HG02759 (cell line): ENCODE data around the gene FRS2.
A peak's percentile ranks its signal among the peaks of the same experiment; 100 is the strongest.

ENCODE experiments used
- ATAC-seq: cut with Tn5 transposase; IDR thresholded peaks from one replicate; pipeline ENCODE4 v1.9.1; 2021; ENCODE audit warnings: mild to moderate bottlenecking, moderate library complexity; ENCODE audit not compliant: unreplicated experiment

FRS2 gene

GRCh38 chr12:69524331-69524630 lies 54.1 kb downstream of the FRS2 start:
- ATAC-seq = no peak

DNA sequence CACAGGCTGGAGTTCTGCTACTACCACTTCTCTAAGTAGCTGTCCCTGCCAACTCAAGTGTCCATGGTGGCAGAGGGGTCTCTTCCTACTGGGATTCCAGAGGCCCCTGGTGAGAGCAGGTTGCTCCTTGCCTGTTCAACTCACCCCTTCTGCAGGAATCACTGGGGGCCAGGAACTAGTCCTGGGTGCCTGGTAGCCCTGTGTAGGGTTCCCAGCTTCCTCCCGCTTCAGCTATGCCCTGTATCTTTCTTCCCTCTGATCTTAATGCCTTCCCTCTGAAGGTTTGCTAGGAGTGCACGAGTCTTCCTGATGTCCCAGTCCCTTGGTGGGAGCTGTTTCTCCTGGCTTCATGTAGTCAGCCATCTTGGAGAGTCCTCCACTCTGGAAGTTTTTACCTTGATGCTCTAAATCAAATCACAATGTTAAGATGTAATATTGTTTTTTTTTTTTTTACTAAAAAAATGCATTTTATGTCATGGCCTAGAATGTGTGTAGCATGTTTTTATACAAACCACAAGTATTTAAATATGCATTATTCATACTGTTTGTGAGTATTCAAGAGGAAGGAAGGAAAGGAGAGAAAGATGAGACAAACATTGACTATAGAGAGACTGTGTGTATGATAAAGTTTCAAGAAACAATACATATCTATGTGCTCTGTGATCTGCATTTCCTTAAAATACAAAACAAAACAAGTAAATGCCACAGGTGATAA lies 54.7 kb downstream of the FRS2 start:
- ATAC-seq = no peak

- ATAC-seq = no peak
Observed at GRCh38 chr12:69527506-69528272, 57.5 kb downstream of the FRS2 start.

GRCh38 chr12:69529021-69529420 lies 58.8 kb downstream of the FRS2 start:
- no peak for ATAC-seq

DNA sequence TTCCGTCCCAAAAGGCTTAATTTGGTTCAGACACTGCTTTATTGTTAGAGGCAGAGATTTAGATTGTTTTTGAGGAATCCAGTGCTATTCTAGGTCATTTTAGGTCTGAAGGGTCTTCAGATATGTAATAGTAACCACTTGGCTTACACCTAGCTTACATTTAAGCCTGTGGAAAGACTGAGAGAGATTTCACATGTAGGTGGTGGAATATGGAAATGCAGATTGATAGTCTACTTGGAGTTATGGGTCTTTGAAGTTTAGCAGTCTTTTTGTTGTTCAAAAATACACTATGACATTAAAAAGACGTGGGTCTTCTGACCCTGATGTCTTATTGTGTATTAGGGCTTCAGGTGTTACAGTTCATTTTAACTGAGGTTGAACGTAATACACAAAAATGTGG lies 63.7 kb downstream of the FRS2 start:
- ATAC-seq = no peak

- peak; percentile 90 for ATAC-seq
Observed at GRCh38 chr12:69534389-69534822, 64.2 kb downstream of the FRS2 start.

DNA sequence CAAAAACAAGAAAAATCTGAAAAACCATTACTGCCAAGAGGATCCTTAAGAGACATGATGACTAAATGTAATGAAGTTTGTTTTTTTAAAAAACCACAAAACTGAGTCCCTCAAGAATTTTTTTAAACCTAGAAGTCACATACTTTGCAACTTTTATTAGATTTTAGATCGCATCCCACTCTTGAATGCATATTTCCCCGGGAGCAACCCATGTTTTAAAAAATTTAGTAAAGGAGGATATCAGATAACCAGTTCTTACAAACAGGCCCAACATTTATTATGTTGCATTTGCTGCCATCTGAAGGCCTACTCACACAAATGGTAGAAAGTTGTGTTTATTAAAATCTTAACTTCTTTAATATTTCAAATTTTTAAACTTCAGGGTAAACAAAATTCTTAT lies 70.8 kb downstream of the FRS2 start:
- no peak for ATAC-seq

DNA sequence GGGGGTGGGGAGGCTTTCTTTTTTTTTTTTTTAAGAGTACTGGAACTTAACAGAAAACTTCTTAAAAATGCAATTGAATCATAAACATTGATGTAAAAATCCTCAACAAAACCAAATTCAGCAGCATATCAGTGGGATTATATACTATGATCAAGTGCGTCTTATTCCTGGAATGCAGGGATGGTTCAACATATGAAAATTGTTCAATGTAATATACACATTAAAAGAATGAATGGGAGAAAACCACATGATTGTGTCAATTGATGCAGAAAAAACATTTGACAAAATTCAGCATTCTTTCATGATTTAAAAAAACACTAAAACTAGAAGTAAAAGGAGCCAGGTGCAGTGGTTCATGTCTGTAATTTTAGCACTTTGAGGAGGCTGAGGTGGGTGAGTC lies 73.9 kb downstream of the FRS2 start:
- no peak for ATAC-seq

GRCh38 chr12:69545081-69545480 lies 74.9 kb downstream of the FRS2 start:
- no peak for ATAC-seq

DNA sequence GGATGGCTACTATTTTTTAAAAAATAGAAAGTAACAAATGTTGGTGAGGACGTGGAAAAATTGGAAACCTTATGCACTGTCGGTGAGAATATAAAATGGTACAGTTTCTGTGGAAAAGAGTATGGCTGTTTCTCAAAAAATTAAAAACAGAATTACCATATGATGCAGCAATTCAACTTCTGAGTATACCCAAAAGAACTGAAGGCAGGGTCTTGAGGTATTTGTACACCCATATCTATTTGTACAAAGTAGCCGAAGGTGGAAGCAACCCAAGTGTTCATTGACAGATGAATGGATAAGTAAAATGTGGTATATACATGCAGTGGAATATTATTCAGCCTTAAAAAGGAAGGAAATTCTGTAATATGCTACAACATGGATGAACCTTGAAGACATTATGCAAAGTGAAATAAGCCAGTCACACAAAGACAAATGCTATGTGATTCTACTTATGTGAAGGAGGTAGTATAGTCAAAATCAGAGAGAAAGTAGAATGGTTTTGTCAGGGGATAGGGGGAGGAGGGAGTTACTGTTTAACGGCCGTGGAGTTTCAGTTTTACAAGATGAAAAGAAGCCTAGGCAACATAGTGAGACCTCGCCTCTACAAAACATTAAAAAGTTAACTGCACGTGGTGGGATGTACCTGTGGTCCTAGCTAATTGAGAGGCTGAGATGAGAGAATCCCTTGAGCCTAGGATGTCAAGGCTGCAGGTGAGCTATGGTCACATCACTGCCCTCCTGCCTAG lies 76.7 kb downstream of the FRS2 start:
- ATAC-seq = peak; percentile 92

DNA sequence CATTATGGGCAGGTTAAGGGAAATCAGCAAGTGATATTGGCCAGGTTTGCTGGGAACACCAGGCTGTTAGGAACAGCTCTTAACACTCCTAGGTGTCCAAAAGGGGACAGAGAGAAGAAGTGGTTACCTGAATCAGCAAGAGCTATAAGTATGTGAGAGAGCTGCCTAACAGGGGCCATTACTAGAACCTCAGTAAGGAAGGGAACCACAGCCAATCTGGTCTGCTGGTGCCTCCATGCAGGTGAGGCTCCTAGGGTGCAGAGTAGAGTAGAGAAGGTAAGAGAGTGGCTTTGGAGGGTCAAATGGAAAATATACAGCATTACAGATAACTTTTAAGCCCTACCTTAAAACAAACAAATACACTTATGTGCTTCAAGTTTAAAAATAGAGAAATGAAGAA lies 78.5 kb downstream of the FRS2 start:
- no peak for ATAC-seq

GRCh38 chr12:69550569-69551350 lies 80.6 kb downstream of the FRS2 start:
- ATAC-seq = no peak

DNA sequence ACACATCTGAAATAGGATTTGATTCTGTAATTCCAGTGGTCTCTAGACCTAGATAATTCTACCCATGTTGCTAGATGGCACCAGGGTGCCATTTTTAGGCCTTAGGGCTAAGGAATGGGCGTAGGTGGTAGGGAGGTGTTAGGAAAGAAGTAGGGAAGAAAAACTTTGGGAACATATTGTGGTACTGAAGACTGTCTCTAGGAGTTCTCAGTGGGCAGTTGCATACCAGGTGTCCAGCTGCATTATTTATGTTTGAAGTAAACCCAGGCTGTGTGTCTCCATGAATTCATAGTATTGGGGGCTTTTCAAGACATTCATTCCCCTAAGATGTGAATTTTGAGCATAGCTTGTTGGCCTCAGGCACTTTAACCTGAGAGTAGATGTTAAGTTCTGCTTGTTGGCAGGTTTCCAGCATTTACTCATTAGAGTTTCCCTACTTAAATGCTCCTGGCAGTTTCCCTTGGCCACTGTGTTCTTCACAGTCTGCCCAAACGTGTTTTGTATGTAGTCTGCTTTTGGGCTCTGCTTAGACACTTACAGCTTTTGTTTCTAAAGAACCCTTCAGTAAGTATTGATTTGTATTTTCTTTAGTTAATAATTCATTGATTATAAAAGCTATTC lies 83.5 kb downstream of the FRS2 start:
- ATAC-seq = no peak

DNA sequence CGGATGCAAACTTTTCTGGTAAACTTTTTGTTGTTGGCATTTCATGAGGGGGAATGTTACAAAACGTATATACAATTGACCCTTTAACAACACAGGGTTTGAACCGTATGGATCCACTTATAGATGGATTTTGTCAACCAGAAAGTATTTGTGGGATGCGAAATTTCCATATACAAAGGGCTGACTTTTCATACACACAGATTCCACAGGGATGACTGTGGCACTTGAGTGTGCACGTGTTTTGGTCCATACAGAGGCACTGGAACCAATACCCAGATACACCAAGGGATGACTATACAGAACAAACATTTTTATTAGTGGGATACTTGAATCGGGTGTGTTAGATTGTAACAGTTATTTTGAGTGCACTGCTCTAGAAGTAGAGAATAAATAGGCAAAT lies 85.3 kb downstream of the FRS2 start:
- no peak for ATAC-seq

DNA sequence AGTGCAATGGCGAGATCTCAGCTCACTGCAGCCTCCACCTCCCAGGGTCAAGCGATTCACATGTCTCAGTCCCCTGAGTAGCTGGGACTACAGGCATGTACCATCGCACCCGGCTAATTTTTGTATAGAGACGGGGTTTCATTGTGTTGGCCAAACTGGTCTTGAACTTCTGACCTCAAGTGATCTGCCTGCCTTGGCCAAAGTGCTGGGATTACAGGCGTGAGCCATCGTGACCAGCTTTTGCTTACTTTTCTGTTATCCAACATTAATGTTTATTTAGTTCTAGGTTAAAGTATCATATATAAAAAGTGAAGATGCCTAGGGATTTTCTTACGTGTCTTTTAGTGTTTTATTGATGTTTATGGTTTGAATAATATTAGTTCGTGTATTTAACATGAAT lies 86.2 kb downstream of the FRS2 start:
- no peak for ATAC-seq

GRCh38 chr12:69563166-69563762 lies 93.1 kb downstream of the FRS2 start:
- ATAC-seq = no peak

GRCh38 chr12:69566603-69567002 lies 96.4 kb downstream of the FRS2 start:
- ATAC-seq = no peak

DNA sequence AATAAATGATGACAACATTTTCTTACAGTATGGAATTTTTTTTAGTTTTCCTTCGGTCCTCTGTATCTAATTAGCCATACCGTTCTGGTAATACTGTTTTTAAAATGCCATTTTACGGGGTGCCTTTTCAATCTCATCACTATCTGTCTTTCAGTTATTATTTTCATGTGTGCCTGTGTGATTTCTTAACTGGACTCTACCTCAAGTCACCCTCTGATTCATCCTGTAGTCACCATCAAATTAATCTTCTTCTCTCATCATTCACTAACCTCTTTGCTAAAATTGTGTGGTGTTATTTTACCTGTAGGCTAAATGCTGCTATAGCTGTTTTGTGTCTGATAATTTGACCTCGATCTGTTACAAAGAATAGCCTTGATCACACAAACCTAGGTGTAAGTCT lies 99.0 kb downstream of the FRS2 start:
- no peak for ATAC-seq

GRCh38 chr12:69570000-69570516 lies 99.9 kb downstream of the FRS2 start:
- ATAC-seq = no peak
